GM19397 (cell line): ENCODE data around the gene ATAD3A.

Source experiments
- ATAC-seq: cut with Tn5 transposase; IDR thresholded peaks from one replicate; pipeline ENCODE4 v1.9.1; 2021; ENCODE audit warnings: mild to moderate bottlenecking, moderate library complexity; ENCODE audit not compliant: unreplicated experiment

Gene ATAD3A

DNA sequence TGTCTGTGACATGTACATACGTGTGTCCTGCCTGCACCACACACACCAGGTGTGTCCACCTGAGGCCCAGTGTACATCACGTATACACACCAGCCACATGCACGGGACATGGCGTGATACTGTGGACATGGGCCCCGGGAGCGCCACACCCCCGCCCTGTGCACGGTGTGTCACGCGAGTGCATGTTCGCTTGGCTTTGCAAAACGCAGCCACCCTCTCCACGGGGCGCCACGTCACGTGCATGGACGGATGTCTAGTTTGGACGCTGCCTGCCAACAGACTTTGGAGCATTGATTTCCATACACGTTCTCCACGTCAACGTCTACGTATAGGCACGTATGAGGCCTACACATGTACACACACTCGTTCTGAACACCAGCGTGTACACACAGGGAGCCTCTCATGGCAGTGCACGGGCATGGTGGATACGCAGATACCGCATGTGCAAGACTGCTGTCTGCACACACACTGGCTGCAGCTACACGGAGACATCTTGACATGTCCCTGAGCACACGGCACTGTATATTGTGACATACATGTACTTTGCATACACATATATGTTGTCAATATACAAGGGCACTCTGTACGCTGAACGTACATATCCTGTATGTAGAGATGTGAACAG lies 25.8 kb downstream of the ATAD3A start:
- no peak for ATAC-seq

DNA sequence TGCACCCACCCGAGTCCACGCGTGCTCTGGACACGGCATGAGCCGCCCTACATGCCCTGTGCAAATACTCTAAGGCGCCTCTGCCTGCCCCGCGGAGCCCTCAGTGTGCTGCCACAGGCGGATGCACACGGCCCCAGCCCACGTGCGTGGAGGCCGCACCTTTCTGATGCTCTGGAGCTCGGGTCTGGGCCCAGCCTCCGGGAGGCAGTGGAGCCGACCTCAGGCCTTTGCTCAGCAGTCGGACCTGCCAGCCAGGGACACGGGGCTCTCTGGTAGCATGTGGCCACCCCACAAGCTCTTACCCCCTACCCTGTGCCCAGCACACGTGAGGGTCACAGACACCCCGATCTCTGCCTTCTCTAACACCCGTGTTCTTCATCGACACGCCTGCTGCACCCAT lies 26.4 kb downstream of the ATAD3A start:
- ATAC-seq, result no peak

DNA sequence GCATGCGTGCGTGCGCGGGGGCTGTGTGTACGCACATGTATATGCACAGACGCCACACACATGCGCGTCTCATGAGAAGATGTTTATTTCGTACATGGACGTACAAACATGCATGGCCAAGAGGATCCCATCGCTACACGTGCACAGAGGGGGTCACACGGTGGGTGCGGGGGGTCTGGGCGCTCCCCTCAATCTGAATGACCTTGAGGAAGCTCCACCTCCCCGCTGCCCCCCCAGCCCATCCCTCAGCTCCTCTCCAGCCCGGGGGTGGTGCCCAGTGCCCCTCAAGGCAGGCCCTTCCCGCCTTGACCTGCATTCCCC lies 27.0 kb downstream of the ATAD3A start:
- no peak for ATAC-seq

DNA sequence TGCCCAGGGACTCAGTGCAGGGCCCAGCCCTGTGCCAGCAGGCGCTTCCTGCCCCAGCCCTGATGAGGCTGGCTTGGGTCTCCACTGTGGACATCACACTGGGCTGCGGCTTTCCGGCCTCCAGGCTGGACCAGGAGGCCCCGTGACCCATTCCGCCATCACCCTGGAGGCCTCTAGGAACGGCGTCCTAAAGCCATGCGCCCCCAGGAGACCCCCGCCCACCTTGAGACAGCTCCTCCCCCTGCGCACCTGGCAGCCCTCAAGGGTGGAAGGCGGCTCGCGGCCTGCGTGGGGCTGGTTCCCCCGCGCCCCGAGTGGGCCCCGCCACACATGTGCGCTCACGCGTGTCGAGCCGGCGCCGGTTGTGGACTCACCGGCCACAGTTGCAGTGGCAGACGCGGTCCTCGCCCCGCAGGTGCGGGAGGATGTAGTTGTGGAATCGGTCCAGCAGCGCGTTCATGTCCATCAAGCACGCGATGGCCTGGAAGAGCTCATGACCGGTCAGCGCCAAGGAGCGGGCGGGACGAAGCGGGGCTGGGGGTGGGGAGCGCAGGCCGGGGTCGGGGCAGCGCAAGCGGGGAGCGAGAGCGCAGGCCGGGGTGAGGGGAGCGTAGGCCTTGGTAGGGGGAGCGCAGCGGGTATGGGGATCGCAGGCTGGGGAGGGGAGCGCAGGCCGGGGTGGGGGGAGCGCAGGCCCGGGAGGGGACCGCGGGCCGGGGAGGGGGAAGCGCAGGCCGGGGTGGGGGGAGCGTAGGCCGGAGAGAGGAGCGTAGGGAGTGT lies 27.5 kb downstream of the ATAD3A start:
- no peak for ATAC-seq

DNA sequence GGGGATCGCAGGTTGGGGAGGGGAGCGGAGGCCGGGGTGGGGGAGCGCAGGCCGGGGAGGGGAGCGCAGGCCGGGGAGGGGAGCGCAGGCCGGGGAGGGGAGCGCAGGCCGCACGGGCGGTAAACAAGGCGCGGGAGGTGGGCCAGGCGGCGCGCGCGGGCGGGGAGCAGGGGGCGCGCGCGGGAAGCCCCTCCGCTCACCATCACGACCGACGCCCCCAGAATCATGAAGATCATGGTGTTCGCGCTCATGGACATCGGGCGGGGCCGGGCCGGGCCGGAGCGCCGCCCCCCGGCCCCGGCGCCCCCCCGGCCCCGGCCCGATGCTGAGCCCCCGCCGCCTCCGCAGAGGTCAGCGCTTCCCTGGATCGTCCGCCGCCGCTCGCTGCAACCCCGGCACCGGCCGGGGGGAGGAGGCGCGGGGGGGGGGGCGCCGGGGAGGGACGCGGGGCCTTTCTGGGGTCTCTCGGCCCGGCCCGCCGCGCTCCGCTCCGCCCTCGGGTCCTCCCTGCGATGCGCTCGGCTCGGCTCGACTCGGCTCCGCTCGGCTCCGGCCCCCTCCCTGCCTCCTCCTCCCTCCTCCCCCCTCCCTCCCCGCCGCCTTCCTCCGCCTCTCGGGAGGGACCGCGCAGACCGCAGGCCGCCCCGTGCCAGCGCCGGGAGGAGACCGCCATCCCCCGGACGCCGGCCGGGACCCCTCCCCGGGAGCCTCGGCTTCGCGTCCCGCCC lies 28.3 kb downstream of the ATAD3A start, which contains the start of gene TMEM240:
TMEM240 (minus strand) TSS at position 535 of the 728 bp plus-strand sequence; CDS start at position 257, 278 bp downstream.
- no peak for ATAC-seq

DNA sequence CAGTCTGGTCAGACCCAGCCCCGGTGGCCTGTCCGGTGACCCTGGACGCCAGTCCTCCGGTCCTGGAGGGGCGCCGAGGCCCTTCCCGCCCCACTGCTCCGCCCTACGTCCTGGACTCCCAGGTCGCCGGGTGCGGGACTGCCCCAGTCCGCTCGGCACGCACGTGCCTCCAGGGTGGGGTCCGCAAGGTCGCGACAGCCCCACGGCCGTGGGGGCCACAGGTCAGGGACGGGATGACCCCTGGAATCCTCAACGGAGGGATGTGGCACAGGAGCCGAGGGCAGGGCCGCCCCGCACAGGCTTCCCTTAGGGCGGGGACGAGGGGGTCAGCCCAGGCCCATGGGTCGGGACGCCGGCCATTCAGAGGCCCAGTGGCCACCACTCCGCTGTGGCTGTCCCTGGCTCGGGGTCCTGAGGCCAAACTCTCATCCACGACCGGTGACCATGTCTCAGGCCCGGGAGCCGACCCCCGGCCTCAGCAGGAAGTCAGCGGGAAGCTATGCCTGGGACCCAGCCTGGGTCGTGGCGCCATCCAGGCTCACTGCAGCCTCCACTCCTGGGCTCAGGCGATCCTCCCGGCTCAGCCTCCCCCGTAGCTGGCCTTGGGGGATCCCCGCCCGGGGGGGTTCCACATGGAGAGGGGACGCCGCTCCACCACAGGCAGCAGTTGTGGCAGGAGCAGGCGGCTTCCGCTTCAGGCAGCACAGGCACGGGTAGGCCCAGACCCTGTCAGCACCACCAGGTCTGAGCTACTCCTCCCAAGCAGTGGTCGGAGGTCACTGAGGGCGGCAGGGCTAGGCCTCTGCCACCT lies 29.1 kb downstream of the ATAD3A start:
- no peak for ATAC-seq

DNA sequence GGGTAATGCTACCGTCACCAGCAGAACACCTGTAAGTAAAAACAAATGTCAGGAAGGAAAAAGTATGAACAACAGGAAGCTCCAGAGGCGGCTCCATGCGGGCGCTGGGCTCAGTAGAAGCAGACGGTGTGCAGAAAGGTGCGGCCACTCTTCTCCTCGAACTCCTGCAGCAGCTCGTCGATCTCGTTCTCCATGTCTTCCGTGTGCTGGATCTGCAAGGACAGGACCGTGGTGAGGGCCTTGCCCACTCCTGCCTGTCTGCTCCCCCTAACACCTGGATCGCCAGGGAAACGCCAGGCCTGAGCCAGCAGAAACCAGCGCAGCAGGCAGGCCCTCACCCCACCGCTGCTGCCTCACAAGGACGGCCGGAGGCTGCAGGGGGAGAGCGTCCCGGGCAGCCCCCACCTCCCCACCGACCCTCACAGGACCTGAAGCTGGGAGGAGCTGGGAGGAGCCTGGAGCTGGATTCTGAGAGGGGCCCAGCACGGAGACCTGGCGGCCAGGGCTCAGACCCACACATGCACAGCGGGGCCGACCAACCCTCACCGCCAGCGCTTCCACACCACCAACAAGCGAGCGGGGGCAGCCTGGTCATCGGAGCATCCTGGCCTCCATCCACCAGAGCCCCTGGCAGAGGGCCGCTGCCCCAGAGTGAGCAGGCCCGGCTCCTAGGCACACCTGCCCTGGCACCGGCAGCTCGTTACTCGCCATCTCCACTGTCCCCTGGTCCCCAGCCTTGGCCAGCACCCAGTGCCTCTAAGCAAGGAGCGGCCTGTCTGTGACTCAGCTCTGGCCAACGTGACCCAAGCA lies 30.2 kb downstream of the ATAD3A start:
- ATAC-seq, result no peak

DNA sequence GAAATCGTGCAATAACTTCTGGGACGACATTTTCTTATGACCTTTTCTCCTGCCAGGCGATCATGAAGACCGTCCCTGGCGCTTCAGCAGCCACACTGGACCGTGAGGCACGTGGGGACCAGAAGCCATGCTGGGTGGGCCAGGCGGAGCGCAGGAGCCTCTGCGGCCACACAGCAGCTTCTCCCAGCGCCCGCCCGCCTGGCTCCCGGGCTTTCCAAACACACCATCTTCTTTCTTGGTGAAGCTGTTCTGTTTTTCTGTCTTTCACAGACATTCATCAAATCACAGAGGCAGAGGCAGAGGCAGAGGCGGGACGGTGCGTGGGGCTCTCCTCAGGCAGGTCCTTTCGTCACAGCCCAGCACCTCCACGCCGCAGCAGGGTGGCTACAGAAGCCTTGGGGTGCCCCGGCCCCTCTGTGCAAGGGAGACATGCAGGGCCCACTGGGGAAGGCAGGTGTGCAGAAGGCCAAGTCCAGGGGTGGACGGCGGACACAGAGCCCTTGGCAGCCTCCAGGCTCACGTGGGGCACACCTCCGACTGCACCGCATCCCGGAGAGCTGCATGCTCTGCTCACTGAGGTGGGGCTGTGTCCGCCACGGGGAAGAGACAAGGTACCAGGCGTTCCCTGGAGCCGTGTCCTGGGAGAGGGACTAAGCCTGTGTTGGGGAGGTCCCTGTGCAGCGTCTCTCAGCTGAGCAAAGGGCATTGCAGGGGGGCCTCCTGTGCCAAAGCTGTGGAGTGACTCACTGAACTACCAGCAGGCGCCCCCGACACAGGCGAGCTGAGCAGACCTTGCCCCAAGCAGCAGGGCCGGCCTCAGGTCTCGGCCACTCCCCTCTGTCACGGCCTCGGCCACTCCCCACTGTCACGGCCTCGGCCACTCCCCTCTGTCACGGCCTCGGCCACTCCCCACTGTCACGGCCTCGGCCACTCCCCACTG lies 31.1 kb downstream of the ATAD3A start:
- ATAC-seq, result no peak

DNA sequence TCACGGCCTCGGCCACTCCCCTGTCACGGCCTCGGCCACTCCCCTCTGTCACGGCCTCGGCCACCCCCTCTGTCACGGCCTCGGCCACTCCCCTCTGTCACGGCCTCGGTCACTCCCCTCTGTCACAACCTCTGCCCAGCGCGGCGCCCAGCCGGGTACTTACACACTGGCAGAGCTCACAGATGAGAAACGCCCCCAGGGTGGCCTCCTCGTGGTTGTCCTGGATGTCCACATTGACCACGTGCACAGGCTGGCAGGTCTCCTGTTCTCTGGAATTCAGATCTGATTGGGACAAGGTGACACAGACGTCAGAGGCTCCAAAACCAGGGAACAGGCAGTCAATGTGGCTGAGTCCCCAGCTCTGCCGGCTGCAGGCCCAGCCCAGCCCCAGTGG lies 31.7 kb downstream of the ATAD3A start:
- ATAC-seq, result no peak

DNA sequence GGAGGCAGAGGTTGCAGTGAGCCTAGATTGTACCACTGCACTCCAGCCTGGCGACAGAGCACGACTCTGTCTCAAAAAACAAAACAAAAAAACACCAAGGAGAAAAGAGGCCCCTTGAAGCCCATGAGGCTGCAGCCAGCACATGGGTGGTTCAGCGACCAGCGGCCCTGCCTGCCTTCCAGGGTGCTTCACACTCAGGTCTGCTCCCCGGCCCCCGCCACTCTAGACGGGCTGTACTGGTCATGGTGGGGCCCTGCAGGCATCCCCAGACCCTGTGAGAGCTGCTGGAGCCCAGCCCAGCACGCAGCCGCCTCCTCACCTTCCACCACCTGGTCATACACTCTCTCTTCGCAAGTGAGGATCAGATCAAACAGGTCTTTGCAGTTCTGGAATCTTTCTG lies 32.6 kb downstream of the ATAD3A start:
- no peak for ATAC-seq

DNA sequence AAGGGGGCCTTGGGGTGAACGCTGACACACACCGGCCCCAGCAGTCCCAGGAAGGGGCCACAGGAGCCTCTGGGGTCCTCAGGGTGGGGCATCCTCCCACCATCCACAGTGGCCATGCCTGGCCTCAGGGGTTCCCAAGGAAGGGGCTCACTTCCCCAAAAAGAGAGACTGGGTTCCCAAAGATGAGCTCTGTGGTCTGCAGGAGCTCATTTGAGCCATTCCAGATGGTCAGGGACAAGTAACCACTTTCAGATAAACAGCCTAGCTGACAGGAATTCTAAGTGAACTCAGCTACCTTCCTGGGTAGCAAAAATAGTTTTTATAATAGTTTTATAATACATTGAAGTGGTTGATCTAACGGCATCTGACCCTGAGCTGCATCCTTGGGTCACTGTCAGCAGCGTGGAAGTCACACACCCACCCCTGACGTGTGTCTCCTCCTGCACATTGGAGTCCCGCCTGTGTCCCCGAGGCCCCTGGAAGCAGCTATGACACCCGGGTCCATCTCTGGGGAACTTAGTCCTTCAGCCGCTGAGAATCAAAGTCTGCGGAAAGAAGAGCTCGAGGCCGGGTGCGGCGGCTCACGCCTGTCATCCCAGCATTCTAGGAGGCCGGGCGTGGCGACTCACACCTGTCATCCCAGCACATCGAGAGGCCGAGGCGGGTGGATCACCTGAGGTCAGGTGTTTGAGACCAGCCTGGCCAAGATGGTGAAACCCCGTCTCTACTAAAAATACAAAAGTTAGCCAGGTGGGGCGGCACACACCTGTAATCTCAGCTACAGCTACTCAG lies 34.2 kb downstream of the ATAD3A start:
- ATAC-seq, result no peak

DNA sequence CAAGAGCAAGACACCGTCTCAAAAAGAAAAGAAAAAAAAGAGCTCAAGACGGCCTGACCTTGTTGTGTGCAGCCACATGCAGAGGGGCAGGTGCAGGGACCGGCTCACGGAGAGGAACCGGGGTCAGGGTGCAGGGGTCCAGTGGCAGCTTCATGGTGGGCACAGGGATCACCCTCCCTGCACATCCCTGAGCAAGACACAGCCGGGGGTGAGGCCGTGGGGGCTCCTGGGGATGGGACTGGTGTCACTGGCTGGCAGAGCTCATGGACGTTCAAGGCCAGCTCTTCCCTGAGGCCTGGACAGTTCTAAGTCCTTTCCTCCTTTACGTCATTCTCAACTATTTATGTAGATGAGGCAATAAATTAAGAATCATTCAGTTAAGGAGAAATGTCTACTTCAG lies 35.0 kb downstream of the ATAD3A start:
- no peak for ATAC-seq

DNA sequence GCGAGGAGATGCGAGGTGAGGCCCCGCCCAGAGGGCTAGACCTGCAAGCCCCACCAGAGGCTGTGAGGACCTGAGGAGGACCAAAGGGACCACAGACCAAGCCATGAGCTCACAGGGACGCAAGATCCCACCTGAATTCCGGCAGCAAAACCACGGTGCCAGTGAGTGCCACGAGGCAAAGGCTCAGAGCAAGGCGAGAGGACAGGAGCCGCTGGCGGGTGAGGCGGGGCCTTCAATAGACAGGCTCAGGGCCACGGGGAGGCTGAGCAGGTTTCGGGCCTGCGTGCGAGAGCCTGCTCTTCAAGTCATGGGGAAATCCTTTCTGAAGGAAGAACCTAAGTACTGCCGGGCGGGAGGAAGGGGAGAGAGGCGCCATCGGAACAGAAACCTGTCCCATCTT lies 35.5 kb downstream of the ATAD3A start:
- no peak for ATAC-seq

DNA sequence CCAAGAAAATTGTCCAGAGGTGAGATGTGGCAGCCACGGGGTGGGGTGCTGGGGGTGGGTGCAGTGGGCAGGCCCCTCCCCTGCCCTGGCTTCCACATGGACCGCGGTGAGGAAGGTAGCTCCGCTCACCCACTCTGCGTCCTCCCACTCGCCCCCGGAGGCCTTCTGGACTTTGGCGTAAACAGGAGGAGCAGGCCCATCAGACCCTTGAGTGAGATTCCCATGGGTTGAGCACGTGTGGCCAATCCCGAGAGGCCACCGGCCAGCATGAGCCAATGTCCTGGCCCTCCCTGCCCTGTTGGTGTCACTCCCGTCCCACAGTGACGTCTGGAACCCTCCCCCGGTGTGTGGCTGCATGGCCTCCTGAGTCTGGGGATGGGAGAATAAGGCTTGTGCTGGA lies 36.6 kb downstream of the ATAD3A start:
- ATAC-seq, result no peak

DNA sequence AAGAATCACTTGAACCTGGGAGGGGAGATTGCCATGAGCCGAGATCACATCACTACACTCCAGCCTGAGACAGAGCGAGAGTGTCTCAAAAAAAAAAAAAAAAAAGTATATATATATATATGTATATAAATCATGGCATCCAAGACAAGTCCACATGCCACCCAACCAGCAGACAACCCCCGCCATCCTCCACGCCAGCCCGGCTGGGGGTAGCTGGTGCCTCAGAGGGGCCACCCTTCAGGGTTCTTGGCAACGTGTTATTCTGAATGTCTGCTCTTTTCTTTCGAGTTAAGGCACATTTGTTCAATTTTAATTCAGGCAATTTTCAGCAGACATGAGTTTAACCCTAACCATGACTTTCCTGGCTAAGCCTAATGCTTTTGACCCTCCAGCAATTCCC lies 38.1 kb downstream of the ATAD3A start:
- no peak for ATAC-seq

DNA sequence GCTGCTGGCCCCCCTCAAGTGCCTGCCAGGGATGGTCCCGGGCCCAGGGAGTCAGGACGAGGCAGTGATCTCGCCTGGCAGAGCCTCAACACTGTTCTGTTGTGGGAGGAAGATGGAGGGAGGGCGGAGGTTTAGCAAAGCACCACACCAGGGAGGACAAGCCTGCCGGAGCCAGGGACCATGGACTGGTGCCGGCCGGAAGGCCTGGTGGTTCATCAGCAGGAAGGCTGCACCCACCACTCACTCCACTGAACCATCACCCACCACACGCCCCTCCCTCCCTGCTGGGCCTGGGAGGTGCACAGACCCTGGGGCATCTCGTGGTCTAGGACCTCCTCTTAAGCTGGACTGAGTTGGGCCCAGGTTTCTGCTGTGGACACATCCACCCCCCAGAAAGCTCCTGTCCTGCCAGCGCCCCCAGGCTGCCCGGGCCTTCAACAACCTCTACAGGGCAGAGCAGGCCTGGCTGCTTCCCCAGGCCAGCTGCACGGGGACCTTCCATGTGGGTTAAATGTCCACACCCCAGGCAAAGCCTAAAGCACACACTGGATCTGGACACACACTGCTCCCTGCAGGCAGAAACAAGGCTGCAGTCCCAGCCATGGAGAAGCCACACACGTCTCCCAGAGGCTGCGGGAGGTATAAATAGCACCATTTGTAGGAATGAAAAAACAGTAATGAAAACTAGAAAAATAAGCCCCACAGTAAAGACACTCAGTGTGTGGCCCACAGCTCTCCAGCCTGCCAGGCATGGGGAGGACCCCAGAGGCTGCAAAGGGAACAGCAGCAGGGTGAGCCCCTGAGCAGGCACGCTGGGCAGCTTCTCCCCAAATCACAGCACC lies 38.9 kb downstream of the ATAD3A start:
- no peak for ATAC-seq

DNA sequence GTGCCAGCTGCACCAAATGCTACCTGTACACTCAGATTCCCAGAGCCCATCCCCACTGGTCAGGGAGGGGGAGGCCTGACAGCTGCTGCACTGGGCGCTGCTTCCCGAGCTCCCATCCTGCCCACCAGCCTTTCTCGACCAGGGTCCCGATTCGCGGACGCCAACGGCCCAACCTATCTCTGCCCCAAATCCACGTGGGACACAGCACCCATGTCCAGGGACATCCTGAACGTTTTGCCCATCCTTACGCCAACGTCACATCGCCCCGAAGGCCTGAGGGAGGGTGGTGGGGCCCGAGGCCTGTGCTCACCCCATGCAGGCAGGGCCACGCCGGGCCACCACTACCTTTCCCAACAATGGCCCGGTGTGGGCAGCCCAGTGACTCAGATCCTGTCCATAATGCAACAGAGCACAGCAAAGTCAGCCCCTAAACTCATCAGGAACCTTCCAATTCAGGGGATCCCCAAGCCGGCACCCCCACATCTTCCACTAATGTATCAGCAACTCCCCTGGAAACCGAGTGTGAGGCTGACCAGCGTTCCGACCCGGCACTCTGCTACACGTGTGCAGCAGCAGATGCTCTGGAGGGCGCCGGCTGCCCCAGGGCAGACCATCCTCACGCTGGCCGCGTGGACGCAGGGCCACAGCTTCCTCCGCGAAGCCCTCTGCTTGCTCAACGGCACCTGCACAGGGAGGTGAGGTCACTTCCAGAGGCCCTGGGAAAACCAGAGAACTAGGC lies 39.7 kb downstream of the ATAD3A start:
- ATAC-seq, result no peak
